ENCODE measurements around the gene LALBA. TPM values are rescaled to one million over a fixed set of nuclear protein-coding genes. Genes with fewer than 3 reads are reported as not detected.
"Not testable (repeated sequence)": the region's sequence is repeated elsewhere in the genome, so short reads cannot be mapped to it uniquely, and the experiment has no call there.

The LALBA gene
- total RNA-seq, 2 donors from 2014 or later: not detected

GRCh38 chr12:48525332-48525731 is 44.5 kb downstream of the LALBA start, which contains the start of gene OR8S1:
TSS of gene OR8S1 (plus strand) at chr12:48525632. CDS start at chr12:48525632, 0 bp downstream.
- Histone ChIP-seq H3K4me3 (ENCODE audit: low read length) (no peak within 1 kb of the TSS), H3K27me3 (ENCODE audit: control insufficient read depth, insufficient read depth, low read length, poor library complexity, severe bottlenecking) (no peaks in the 10 kb centered on the region), H3K9me3 (ENCODE audit: control insufficient read depth, low read length) (no peaks in the 10 kb centered on the region), H3K27ac (ENCODE audit: low read depth, low read length) (no peak within 1 kb of the TSS), H3K4me1 (ENCODE audit: control insufficient read depth, insufficient read depth, low read length) (no peaks in the 10 kb centered on the region), H3K36me3 (ENCODE audit: control insufficient read depth, insufficient read depth, low read length) (no peaks in the 10 kb centered on the region), H3K9ac (ENCODE audit: extremely low read depth, low read length, poor library complexity, severe bottlenecking) (no peak within 1 kb of the TSS)
- no peak within 1 kb of the TSS for H3K27ac Mint-ChIP-seq
- no peak for TF ChIP-seq CTCF (conservative IDR thresholded peaks at IDR 0.05)
- no peaks in the 10 kb centered on the region for H3K27me3 Mint-ChIP-seq (ENCODE audit: insufficient read depth)
- no peaks in the 10 kb centered on the region for H3K4me1 Mint-ChIP-seq
- H3K36me3 Mint-ChIP-seq (ENCODE audit: low read depth): no peaks in the 10 kb centered on the region
- WGBS, 2 experiments (ENCODE audit: insufficient coverage in 1 of 2, insufficient read length in 1 of 2): 84 to 94% methylated on average over 5 of the region's 5 CpGs
- DNase-seq: no peak
- peaks cover 5% of the 10 kb centered on the region for H3K9me3 Mint-ChIP-seq
- no peak within 1 kb of the TSS for H3K4me3 Mint-ChIP-seq

- not testable (repeated sequence) for H3K4me3 ChIP-seq (ENCODE audit: low read length); H3K36me3 ChIP-seq (ENCODE audit: control insufficient read depth, insufficient read depth, low read length); H3K4me3 Mint-ChIP-seq; H3K9ac ChIP-seq (ENCODE audit: extremely low read depth, low read length, poor library complexity, severe bottlenecking); H3K36me3 Mint-ChIP-seq (ENCODE audit: low read depth); H3K9me3 ChIP-seq (ENCODE audit: control insufficient read depth, low read length); DNase-seq; H3K4me1 ChIP-seq (ENCODE audit: control insufficient read depth, insufficient read depth, low read length); H3K27me3 Mint-ChIP-seq (ENCODE audit: insufficient read depth); H3K4me1 Mint-ChIP-seq; H3K27ac Mint-ChIP-seq; H3K27ac ChIP-seq (ENCODE audit: low read depth, low read length); H3K27me3 ChIP-seq (ENCODE audit: control insufficient read depth, insufficient read depth, low read length, poor library complexity, severe bottlenecking)
- H3K9me3 Mint-ChIP-seq: peaks cover 22% of the 10 kb centered on the region
- WGBS, 2 experiments (ENCODE audit: insufficient coverage in 1 of 2, insufficient read length in 1 of 2): 87 to 96% methylated on average over 5 to 22 of the region's 24 CpGs
These were observed 49.5 kb downstream of the LALBA start for GRCh38 chr12:48520381-48520780.

Other genes starting within 250 kb of the LALBA start
- gene ZNF641, start 219.1 kb downstream of the LALBA start, total RNA-seq: 10 to 100 TPM in 1 of 2 donors, 1 to 10 TPM in 1; 9.4 to 12.5 TPM
- not detected for gene ANP32D, start 97.5 kb downstream of the LALBA start, total RNA-seq
- gene C12orf54, start 87.5 kb downstream of the LALBA start, total RNA-seq: not detected
- not detected for gene OR8S1, start 44.4 kb downstream of the LALBA start, total RNA-seq
- 10 to 100 TPM; 39.6 to 41.5 TPM for gene KANSL2, start 112.2 kb upstream of the LALBA start, total RNA-seq
- gene CCNT1, start 146.7 kb upstream of the LALBA start, total RNA-seq: 10 to 100 TPM; 43.0 to 54.0 TPM
- 10 to 100 TPM; 52.8 to 58.6 TPM for gene ADCY6, start 219.0 kb upstream of the LALBA start, total RNA-seq
- gene CACNB3, start 248.4 kb upstream of the LALBA start, total RNA-seq: 10 to 100 TPM; 40.6 to 59.9 TPM